GM18505 (cell line): ENCODE data around the gene KREMEN1.
"Not testable (repeated sequence)": the region's sequence is repeated elsewhere in the genome, so short reads cannot be mapped to it uniquely, and the experiment has no call there.

ENCODE experiments used
- ATAC-seq: cut with Tn5 transposase; IDR thresholded peaks from one replicate; pipeline ENCODE4 v1.9.1; 2021; ENCODE audit not compliant: unreplicated experiment
- POLR2A ChIP-seq: IDR thresholded peaks from 4 replicates; pipeline ENCODE4 v1.6.1; 2011; ENCODE audit warnings: borderline replicate concordance; ENCODE audit not compliant: insufficient read depth, insufficient read length; ENCODE audit errors: extremely low read depth

Gene KREMEN1

GRCh38 chr22:29039148-29039547 lies 33.7 kb upstream of the KREMEN1 start:
- no peak for TF ChIP-seq POLR2A
- no peak for ATAC-seq

- not testable (repeated sequence) for ATAC-seq
Observed at GRCh38 chr22:29039684-29040083, 33.2 kb upstream of the KREMEN1 start.

GRCh38 chr22:29040385-29041275 lies 32.2 kb upstream of the KREMEN1 start:
- no peak for TF ChIP-seq POLR2A
- no peak for ATAC-seq

DNA sequence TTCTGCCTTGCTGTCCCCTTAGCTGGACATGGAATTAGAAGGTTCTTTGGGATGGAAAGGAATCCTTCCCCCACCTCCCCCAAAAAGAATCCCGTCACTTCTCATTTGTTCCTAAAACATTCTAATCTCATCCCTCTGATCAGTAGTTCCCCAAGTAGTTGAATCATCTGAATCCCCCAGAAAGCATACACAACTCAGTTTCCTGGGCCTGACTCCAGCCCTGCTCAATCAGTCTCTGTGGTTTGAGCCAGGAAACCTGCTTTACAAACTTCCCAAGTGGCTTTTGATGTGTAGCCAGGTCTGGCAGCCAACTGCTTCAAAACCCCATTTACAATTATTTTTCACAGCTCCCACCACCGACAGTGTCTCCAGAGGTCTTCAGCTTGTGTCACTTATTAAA lies 31.4 kb upstream of the KREMEN1 start:
- no peak for TF ChIP-seq POLR2A
- ATAC-seq: no peak

- TF ChIP-seq POLR2A: no peak
- ATAC-seq: no peak
Observed at GRCh38 chr22:29043906-29044575, 28.8 kb upstream of the KREMEN1 start.

DNA sequence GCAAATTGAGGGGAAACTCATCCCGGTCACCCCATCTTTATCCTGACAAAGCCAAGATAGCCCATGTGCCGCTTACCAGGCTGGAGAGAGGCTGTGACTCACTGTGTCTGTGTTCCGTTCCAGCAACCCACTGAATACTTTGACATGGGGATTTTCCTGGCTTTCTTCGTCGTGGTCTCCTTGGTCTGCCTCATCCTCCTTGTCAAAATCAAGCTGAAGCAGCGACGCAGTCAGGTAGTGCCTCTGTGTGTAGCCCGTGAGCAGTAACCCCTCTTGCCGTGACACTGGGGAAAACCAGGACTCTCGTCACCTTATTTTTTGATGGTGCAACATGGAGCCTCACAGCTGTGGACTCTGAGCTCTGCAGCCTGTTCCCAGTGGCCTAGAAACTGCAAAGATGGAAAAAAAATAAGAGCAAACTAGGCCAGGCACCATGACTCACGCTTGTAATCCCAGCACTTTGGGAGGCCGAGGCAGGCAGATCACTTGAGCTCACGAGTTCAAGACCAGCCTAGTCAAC lies 28.1 kb upstream of the KREMEN1 start:
- no peak for ATAC-seq
- no peak for TF ChIP-seq POLR2A

DNA sequence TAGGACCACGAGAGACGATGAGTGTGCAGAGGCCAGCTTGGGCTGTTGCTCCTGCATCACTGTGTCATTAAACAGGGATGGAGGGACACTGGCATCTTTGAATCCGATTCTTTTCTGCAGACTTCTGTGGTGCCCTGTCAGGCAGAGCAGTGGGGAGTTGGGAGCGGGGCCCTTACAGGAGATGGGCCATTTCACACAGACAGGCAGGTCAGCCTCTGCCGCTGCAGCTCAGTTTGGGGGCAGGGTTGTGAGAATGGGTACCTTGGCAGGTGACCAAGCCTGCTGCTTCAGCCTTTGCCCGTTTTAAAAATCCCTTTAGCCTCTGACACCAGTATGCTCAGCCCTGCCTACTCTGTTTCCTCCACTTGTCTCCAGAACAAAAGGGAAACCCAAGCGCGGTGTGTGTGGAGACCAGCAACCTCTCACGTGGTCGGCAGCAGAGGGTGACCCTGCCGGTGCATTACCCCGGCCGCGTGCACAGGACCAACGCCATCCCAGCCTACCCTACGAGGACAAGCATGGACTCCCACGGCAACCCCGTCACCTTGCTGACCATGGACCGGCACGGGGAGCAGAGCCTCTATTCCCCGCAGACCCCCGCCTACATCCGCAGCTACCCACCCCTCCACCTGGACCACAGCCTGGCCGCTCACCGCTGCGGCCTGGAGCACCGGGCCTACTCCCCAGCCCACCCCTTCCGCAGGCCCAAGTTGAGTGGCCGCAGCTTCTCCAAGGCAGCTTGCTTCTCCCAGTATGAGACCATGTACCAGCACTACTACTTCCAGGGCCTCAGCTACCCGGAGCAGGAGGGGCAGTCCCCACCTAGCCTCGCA lies 23.8 kb upstream of the KREMEN1 start:
- no peak for ATAC-seq
- no peak for TF ChIP-seq POLR2A

DNA sequence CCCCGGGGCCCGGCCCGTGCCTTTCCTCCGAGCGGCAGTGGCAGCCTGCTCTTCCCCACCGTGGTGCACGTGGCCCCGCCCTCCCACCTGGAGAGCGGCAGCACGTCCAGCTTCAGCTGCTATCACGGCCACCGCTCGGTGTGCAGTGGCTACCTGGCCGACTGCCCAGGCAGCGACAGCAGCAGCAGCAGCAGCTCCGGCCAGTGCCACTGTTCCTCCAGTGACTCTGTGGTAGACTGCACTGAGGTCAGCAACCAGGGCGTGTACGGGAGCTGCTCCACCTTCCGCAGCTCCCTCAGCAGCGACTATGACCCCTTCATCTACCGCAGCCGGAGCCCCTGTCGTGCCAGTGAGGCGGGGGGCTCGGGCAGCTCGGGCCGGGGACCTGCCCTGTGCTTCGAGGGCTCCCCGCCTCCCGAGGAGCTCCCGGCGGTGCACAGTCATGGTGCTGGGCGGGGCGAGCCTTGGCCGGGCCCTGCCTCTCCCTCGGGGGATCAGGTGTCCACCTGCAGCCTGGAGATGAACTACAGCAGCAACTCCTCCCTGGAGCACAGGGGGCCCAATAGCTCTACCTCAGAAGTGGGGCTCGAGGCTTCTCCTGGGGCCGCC lies 23.1 kb upstream of the KREMEN1 start:
- no peak for ATAC-seq
- TF ChIP-seq POLR2A: no peak

DNA sequence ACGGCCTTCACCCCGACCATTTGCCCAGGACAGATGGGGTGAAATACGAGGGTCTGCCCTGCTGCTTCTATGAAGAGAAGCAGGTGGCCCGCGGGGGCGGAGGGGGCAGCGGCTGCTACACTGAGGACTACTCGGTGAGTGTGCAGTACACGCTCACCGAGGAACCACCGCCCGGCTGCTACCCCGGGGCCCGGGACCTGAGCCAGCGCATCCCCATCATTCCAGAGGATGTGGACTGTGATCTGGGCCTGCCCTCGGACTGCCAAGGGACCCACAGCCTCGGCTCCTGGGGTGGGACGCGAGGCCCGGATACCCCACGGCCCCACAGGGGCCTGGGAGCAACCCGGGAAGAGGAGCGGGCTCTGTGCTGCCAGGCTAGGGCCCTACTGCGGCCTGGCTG lies 22.4 kb upstream of the KREMEN1 start:
- no peak for TF ChIP-seq POLR2A
- ATAC-seq: no peak

- TF ChIP-seq POLR2A: no peak
- ATAC-seq: no peak
Observed at GRCh38 chr22:29053048-29053702, 19.7 kb upstream of the KREMEN1 start.

- ATAC-seq: no peak
- no peak for TF ChIP-seq POLR2A
Observed at GRCh38 chr22:29054251-29054767, 18.5 kb upstream of the KREMEN1 start.

GRCh38 chr22:29055192-29055830 lies 17.5 kb upstream of the KREMEN1 start:
- TF ChIP-seq POLR2A: no peak
- no peak for ATAC-seq
